CD4-positive, alpha-beta T cell treated with Interferon alpha-2 for 1 hour (primary cell): ENCODE results near the gene HPF1.
"Not testable (repeated sequence)": the region's sequence is repeated elsewhere in the genome, so short reads cannot be mapped to it uniquely, and the experiment has no call there.

Experiments
- DNase-seq, 2 donors: peaks; one replicate each; pipeline ENCODE4 v3.0.0-alpha.2; 2020 to 2022

HPF1 gene

GRCh38 chr4:169757575-169758184, at the start of gene HPF1:
Gene HPF1 (minus strand): TSS chr4:169757944. CDS start chr4:169757877, 67 bp downstream.
- DNase-seq = peak; percentile 93 to 96

- DNase-seq = not testable (repeated sequence)
Measured at GRCh38 chr4:169806770-169807169, 49.0 kb upstream of the HPF1 start.

- DNase-seq = no peak
Measured at GRCh38 chr4:169803413-169803812, 45.7 kb upstream of the HPF1 start.

- no peak for DNase-seq
Measured at GRCh38 chr4:169802873-169803272, 45.1 kb upstream of the HPF1 start.

DNA sequence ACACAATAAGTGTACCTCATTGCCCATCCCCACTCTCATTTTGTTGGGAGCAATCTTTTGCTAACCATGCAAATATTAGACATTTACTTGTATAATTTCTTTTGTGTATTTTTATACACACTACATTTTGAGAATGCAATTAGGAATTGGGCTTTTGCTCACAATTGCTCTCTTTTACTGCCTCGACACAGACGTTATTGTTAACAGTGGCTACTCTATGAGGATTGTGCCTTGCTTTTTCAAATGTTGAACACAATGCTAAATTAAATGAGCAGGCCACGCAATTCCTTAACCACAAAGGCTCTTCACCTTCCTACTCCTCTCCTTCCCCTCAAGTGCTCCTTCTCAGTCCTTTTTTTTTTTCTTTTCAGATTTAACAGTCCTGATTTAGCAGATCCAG, 42.8 kb upstream of the HPF1 start:
- no peak for DNase-seq

- DNase-seq = no peak
Measured at GRCh38 chr4:169799260-169799659, 41.5 kb upstream of the HPF1 start.

DNA sequence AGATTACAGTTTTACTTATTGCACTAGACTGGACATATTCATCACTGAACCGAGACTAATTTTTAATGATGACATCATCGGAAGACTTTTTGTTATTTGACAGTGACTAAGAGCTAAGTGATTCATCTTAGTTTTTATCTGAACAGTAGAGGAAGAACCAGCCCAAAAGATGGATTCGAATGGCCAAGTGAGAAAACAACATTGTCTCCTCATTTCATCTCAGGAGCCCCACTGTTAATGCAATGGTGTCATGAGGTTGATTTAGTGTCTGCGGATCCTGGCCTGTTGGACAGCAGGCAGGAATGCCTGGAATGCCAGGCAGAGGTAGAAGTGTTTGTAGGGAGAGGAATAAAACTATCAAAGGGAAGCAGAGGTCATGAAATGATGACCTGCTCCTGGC, 37.8 kb upstream of the HPF1 start:
- no peak for DNase-seq

DNA sequence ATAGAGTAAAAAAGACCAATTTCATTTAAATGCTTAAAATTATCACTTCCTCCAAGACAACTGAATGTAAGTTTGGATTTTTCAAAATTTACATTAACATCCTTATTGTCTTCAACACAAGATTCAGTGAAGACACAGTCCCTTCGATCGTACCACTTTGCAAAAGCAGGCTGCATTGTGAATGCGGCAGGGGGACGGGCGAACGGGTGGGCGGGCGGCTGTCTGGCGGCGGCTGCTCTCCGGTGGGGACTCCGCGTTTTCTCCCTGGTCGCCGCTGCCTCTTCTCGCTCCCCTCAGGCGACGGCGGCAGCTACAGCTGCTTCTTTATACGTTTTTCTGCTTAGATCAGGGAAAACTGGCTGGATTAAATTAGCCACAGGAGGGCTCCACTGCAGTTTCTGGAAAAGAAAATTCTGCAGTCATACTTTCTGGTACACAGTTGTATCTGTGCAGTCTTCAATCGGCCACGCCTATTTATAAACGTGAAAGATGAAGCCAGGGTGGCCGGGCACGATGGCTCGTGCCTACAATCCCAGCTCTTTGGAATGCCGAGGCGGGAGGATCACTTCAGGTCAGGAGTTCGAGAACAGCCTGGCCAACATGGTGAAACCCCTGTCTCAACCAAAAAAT, 33.9 kb upstream of the HPF1 start:
- peak in 1 of 2 donors; percentile 13 for DNase-seq

DNA sequence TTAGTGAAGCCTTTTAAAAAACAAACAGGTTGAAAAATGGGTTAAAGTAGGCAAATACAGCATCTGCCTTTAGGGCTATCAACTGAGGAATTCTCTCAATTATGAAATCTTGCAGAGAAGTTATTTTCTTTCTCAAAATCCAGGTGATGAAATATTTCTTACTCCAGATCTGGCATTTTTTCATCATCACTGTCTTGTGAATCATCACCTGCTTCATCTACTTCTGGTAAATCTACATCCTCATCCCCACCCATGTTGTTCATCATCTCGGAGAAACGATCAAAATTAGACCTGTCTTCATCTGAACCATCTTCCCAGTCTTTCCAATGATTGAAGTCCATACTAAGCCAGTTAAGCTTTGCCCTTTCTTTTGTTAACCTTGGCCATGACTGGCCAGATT, 33.3 kb upstream of the HPF1 start:
- no peak for DNase-seq

DNA sequence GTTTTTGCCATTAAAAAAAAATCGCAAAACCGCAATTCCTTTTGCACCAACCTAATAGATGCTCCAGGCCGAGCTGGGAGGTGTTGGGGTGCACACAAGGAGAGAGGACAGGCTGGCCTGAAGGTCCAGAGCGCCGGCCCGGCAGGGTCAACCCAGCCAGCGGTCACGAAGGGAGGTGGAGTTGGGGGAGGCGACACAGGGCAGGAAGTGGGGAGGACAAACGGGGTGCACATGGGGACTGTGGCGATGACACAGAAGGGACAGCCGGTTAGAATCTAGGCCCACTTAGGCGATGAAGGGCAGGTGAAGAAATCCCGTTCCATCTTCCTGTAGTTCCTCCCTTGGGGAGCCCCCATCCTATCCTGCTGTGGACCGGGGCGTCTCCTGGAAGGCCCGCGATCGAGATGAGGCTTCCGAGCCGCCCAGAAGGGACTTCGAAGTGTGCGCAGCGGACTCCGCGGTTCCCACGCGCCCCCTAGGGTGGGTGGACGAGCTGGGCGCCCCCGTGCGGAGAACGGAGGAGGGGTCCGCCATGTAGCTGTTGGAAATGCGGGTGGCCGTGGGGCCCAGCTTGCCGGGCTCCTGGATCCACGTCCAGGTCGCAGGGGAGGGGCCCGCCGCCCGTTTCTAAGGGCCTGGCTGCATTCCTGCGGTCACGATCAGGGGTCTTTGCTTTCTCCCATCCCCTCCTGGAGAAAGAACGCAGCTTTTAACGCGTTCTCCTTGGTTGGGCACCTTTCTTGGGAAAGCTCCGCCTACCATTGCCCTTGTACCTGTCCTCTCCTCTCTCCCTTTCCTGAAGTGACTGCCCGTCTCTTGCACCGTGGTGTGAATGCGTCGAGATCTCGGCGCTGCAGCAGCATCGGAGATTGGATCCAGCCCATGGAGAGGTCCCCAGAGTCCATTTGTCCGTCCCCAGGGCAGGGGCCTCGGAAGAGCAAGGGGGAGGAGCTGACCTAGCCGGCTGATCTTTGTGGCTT, 17.0 kb upstream of the HPF1 start:
- peak; percentile 26 to 41 for DNase-seq

DNA sequence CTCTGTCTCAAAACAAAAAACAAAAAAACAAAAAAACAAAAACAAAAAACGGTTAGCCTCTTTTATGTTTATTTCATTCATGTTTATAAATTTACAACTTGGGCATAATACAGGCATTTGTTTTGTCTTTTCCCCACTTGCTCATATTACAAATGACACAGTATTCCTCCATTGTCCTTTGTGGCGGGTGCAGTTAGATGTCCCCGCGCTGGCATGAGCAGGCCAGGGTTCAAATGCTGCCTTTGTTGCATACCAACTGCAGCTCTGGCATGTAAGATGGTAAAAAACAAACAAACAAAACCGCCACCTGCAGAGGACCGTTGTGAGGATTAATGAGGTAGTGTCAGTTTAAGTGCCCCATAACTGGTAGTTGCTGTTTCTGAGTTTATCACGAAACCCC, 16.1 kb upstream of the HPF1 start:
- DNase-seq = no peak

- not testable (repeated sequence) for DNase-seq
Measured at GRCh38 chr4:169771556-169772080, 13.9 kb upstream of the HPF1 start.

DNA sequence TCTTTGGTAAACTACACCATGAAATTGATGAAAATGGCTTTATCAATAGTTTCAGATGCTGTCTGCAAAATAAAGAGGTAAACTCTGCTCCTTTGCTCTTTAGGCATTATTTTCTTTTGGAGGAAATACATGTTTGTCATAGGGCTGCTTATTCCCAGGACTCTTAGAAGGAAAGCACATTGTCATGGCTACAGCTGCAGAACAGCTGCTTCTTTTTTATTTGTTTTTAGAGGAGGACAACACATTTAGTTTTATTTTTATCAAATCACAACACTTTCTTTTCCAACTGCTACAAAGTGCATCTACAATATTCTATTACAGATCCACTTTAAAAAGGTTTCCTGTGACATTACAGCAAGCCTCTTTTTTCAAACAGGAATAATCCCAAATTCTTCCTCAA, 12.7 kb upstream of the HPF1 start:
- no peak for DNase-seq

DNA sequence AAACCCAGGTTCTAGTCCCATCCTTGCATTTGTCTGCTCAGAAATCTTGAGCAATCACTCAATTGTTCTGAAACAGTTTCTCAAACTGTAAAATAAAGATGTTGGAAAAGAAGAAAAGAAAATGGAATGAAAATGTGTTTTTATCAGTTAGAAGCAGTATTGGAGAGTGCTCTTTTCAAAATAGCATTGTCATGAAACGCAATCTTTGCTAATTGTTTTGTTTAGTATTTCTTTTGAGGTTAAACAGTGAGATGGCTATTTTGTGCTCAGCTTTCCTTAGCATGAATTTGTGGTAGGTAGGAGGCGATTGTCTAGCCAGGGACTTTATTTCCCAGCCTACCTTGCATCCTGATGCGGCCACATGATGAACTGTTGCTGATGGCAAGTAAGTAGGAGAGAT, 10.6 kb upstream of the HPF1 start:
- DNase-seq = no peak

DNA sequence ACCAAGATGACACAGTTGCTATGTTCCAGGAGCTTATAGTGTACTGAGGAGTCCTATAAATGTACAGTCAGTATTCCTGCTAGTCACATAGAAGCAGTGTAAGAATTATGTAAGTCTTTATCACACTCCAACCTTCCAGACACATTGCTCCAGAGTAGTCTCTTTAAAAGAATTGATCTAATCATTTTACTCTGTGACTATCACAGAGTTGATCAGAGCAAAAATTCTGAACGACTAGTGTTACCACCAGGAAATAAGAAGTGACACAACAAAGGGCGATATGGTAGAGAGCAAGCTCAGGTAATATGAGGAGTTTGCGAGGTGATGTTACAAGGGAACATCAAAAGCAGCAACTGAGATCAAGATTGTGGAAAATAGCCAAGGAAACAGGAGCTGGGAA, 9.0 kb upstream of the HPF1 start:
- DNase-seq = no peak

DNA sequence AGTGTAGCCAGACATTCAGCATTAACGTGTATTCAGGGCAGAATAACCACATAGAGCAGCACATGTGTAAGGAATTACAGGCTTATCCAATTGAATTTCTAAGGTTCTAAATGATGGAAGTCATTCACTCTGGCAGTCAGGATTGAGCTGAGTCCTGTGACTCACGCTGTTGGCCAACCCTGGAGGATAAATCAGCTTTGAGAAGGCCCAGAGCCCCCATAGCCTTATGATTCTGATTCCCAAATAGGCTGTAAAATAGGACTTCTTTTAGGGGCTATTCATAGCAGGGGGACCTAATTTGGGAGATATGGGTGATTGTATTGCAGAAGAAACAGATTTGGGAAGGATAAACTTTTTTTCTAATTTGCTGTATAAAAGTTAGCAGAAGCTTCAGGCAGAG, 8.1 kb upstream of the HPF1 start:
- DNase-seq = no peak

GRCh38 chr4:169761846-169762245, 4.1 kb upstream of the HPF1 start:
- DNase-seq = no peak

DNA sequence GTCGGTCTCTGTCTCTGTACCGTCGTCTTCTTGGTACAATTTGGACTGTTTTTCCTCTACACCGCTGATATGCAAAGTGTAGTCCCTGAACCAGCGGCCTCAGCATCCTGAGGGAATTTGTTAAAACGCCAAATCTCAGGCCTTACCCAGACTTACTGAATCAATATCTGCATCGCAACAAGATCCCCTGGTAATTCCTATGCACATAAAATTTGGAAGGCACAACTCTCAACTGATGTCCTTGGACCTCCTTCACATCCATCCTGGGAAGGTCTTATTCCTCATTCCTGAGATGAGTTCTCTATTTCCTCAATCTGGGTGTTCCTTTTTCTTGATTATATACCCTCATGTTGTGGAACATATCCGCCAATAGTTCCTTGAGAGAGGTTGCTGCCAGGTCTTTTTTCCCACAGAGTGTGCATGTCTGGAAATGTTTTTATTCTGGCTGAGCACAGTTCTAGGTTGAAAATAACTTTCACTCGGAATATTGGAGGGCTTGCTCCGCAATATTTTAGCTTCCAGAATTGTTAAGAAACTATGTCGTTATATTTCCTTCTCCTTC, 738 bp upstream of the HPF1 start:
- DNase-seq = no peak

GRCh38 chr4:169756971-169757574, 671 bp downstream of the HPF1 start:
- peak in 1 of 2 donors; percentile 5 for DNase-seq

DNA sequence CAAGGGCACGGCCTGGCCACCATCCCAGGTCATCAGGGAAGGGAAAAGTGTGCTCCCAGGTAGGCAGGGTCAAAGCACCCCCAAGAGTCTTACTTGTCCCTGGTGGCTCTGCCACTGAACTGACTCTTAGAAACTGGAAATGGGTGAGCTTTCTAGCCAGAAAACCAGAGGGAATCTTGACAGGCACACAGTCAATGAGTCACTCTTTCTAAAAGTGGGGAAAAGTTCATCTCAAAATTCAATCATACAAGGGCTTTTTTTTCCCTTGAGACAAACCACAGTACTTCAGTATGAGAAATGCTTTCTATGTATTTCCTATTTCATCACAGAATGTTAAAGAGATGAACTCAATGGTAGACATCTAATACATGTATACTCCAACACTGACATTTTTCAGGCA, 12.5 kb downstream of the HPF1 start:
- DNase-seq = no peak

- DNase-seq = no peak
Measured at GRCh38 chr4:169744601-169745000, 13.1 kb downstream of the HPF1 start.

- no peak for DNase-seq
Measured at GRCh38 chr4:169741569-169741968, 16.2 kb downstream of the HPF1 start.

GRCh38 chr4:169738604-169739003, 19.1 kb downstream of the HPF1 start:
- DNase-seq = not testable (repeated sequence)
